ENCODE data around the gene GREM1. TPM values are rescaled to one million over a fixed set of nuclear protein-coding genes. Genes with fewer than 3 reads are reported as not detected.

GREM1 gene
- total and polyA plus RNA-seq, 2 experiments from 2014 or later = 3.1 to 5.7 TPM

DNA sequence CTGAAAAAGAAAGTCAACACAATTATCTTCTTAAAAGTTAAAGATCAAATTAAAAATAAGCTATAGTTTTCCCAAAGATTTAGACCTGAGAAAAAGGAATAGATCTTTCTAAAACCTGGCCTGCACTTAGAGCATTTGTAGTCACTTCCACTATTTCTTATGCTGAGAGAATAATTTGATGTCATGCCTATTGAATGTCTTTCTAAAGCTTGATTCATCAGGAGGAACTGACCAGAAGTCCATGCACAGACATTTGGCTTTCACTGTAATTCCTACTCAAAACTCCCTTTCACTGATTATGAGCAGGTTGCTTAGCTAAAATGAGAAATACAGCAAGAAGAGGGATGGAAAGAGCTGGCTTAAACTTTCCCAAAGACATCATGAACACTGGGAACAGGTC, 4.3 kb downstream of the GREM1 start:
- Histone ChIP-seq H3K27ac (no peak overlapping the region), H3K27me3 (peaks cover 59% of the 10 kb centered on the region), H3K4me1 (ENCODE audit: insufficient read depth) (peaks cover 6% of the 10 kb centered on the region), H3K9me2 (replicated peaks; ENCODE audit: insufficient read depth) (no peaks in the 10 kb centered on the region), H3K4me3 (no peak overlapping the region), H2AFZ (no peak overlapping the region), H3K4me2 (no peak overlapping the region), H3K9me3 (ENCODE audit: low read depth) (no peaks in the 10 kb centered on the region), H3K36me3 (replicated peaks; ENCODE audit: insufficient read depth, low read depth) (no peaks in the 10 kb centered on the region), H3K79me2 (no peaks in the 10 kb centered on the region), H4K20me1 (ENCODE audit: insufficient read depth, poor library complexity, severe bottlenecking) (no peaks in the 10 kb centered on the region)
- no peak for DNase-seq (ENCODE audit: low spot score)
- TF ChIP-seq, protein P1, sequence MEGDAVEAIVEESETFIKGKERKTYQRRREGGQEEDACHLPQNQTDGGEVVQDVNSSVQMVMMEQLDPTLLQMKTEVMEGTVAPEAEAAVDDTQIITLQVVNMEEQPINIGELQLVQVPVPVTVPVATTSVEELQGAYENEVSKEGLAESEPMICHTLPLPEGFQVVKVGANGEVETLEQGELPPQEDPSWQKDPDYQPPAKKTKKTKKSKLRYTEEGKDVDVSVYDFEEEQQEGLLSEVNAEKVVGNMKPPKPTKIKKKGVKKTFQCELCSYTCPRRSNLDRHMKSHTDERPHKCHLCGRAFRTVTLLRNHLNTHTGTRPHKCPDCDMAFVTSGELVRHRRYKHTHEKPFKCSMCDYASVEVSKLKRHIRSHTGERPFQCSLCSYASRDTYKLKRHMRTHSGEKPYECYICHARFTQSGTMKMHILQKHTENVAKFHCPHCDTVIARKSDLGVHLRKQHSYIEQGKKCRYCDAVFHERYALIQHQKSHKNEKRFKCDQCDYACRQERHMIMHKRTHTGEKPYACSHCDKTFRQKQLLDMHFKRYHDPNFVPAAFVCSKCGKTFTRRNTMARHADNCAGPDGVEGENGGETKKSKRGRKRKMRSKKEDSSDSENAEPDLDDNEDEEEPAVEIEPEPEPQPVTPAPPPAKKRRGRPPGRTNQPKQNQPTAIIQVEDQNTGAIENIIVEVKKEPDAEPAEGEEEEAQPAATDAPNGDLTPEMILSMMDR (IDR thresholded peaks at IDR 0.05; ENCODE audit: poor library complexity) = no peak
- no peak for TF ChIP-seq EZH2 (IDR thresholded peaks at IDR 0.05; ENCODE audit: borderline replicate concordance)
- no peak for TF ChIP-seq EZH2phosphoT487 (IDR thresholded peaks at IDR 0.05; ENCODE audit: low read depth, severe bottlenecking, unreplicated experiment)

DNA sequence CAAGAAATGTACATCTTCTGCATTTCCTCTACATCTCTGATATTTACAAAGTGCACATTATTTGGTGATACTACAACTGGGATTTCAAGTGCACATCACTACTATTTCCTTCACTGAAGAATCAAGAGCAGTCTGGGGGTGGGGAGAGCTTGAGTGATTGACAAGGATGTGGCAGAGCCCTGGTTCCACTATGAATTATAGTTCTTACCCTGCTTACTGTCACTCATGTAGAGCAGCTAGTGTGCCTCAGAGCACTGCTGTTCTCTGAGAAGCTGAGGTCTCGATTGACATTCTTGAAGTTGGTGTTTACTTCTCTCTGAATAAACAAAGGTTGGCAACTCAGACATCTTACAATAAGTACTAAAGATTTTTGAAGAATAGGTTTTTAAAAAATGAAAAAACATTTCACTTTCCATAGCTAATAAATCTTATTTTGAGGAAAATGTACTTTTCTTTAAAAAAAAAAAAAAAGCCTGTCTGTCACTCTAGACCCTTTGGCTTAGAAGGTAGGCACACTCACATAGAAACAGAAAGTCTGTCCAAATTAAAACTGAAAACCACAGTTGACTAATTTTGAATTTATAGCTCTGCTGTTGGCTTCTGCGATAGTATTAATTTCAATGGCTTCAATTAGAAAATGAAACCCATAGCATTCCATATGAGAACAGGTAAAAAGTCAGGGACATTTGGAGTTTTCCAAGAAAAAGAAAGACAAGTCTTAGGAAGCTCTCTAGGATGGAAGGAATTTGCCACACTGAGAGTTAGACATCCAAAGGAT, 5.6 kb downstream of the GREM1 start:
- Histone ChIP-seq H3K27ac (no peak overlapping the region), H3K79me2 (no peaks in the 10 kb centered on the region), H3K4me1 (ENCODE audit: insufficient read depth) (no peaks in the 10 kb centered on the region), H4K20me1 (ENCODE audit: insufficient read depth, poor library complexity, severe bottlenecking) (no peaks in the 10 kb centered on the region), H3K9me2 (replicated peaks; ENCODE audit: insufficient read depth) (no peaks in the 10 kb centered on the region), H3K4me3 (no peak overlapping the region), H3K36me3 (replicated peaks; ENCODE audit: insufficient read depth, low read depth) (no peaks in the 10 kb centered on the region), H3K9me3 (ENCODE audit: low read depth) (peaks cover 3% of the 10 kb centered on the region), H2AFZ (no peak overlapping the region), H3K27me3 (peaks cover 48% of the 10 kb centered on the region), H3K4me2 (no peak overlapping the region)
- DNase-seq (ENCODE audit: low spot score) = no peak
- TF ChIP-seq EZH2 (IDR thresholded peaks at IDR 0.05; ENCODE audit: borderline replicate concordance) (no peak), EZH2phosphoT487 (IDR thresholded peaks at IDR 0.05; ENCODE audit: low read depth, severe bottlenecking, unreplicated experiment) (no peak)
- TF ChIP-seq, protein P1 (IDR thresholded peaks at IDR 0.05; ENCODE audit: poor library complexity) = no peak
- WGBS (ENCODE audit: low lambda C conversion rate, missing lambda C conversion rate) = 78% methylated on average over 2 of the region's 2 CpGs

DNA sequence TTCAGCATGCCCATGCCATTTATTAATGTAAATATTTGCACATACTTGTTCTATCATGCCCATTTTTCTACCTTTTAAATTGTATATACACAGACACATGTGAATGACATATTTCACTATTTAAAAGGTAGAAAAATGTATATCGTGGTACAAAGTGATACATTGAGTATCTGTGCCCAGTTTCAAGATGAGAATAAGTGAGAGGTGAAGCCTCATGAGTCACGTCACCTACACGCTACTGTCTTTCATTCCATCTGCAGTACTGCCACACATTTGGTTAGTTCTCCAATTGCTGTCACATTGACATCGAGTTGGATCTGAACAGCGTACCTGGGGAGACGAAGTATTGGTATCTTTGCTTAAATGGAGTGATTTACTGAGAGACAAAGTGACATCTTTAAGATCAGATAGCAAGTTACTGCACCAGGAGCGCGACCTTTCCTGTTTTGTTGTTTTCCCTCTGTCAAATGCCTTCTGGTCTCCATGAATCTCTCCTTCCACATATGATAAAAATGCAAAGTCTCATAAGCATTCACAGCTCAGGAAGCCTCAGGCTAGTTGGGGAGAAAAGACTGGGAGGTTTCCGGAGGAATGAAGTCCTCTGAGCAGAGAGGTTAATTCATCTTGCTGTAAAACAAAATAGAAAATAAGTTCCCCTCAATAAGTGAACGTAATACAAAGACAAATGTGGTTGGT, 12.0 kb downstream of the GREM1 start:
- no peak for DNase-seq (ENCODE audit: low spot score)
- no peak for TF ChIP-seq EZH2 (IDR thresholded peaks at IDR 0.05; ENCODE audit: borderline replicate concordance)
- no peak for TF ChIP-seq EZH2phosphoT487 (IDR thresholded peaks at IDR 0.05; ENCODE audit: low read depth, severe bottlenecking, unreplicated experiment)
- TF ChIP-seq, protein P1 (IDR thresholded peaks at IDR 0.05; ENCODE audit: poor library complexity) = no peak
- no peaks in the 10 kb centered on the region for H3K4me1 ChIP-seq (ENCODE audit: insufficient read depth)
- WGBS (ENCODE audit: low lambda C conversion rate, missing lambda C conversion rate) = 82% methylated on average over 10 of the region's 10 CpGs
- H3K4me3 ChIP-seq = no peak overlapping the region
- H3K79me2 ChIP-seq = no peaks in the 10 kb centered on the region
- H3K27ac ChIP-seq = no peak overlapping the region
- H3K4me2 ChIP-seq = no peak overlapping the region
- no peaks in the 10 kb centered on the region for H3K36me3 ChIP-seq (replicated peaks; ENCODE audit: insufficient read depth, low read depth)
- no peak overlapping the region for H2AFZ ChIP-seq
- no peaks in the 10 kb centered on the region for H4K20me1 ChIP-seq (ENCODE audit: insufficient read depth, poor library complexity, severe bottlenecking)
- peaks cover 3% of the 10 kb centered on the region for H3K9me3 ChIP-seq (ENCODE audit: low read depth)
- peaks cover 3% of the 10 kb centered on the region for H3K27me3 ChIP-seq
- no peaks in the 10 kb centered on the region for H3K9me2 ChIP-seq (replicated peaks; ENCODE audit: insufficient read depth)
